H1 (cell line): Measurements from ENCODE around the gene BTBD8. TPM values are rescaled to one million over a fixed set of nuclear protein-coding genes. Genes with fewer than 3 reads are reported as not detected.

Experiments used
- CTCF ChIA-PET: fragments of 300-600 bp; sonication (Branson Sonifier 250); formaldehyde crosslinking; loops from one replicate; lab custom pipeline; 2021; ENCODE audit not compliant: partially characterized antibody; lab: Charles Lee
- POLR2A ChIA-PET: fragments of 300-600 bp; sonication (Branson Sonifier 250); formaldehyde crosslinking; loops from one replicate; lab custom pipeline; 2021; ENCODE audit warnings: inconsistent platforms; ENCODE audit not compliant: partially characterized antibody; lab: Charles Lee
- DNase-seq, 2 experiments: peaks; one replicate each; pipeline versions ENCODE4 v3.0.0 to v3.0.0-alpha.2; 2010 to 2022; ENCODE audit warnings: low spot score in 2 of 2, low read depth in 1 of 2, mixed read lengths in 1 of 2
- FAIRE-seq: peaks from 2 replicates; lab custom pipeline; 2011; peaks lifted over from hg19 to GRCh38; lab: Jason Lieb, UNC
- H2AFZ ChIP-seq: 2 replicates; pipeline ENCODE4 v1.8.1; 2012; ENCODE audit warnings: low read length, inconsistent platforms
- H2AK5ac ChIP-seq: 2 replicates; pipeline ENCODE4 v1.6.1; 2013; ENCODE audit warnings: low read depth, low read length
- H2BK120ac ChIP-seq: replicated peaks from 2 replicates; pipeline ENCODE3; 2013; ENCODE audit warnings: low read depth, low read length, inconsistent platforms
- H2BK12ac ChIP-seq: 2 replicates; pipeline ENCODE4 v1.6.1; 2013; ENCODE audit warnings: low read depth, low read length
- H2BK15ac ChIP-seq: 2 replicates; pipeline ENCODE4 v1.6.1; 2013; ENCODE audit warnings: low read length
- H2BK20ac ChIP-seq: 2 replicates; pipeline ENCODE4 v1.6.1; 2013; ENCODE audit warnings: low read length
- H2BK5ac ChIP-seq: 2 replicates; pipeline ENCODE4 v1.6.1; 2013; ENCODE audit warnings: low read depth, low read length
- H3K14ac ChIP-seq: 2 replicates; pipeline ENCODE4 v1.6.1; 2013; ENCODE audit warnings: inconsistent platforms; ENCODE audit not compliant: insufficient read length
- H3K18ac ChIP-seq: 2 replicates; pipeline ENCODE4 v1.6.1; 2013; ENCODE audit warnings: low read length; ENCODE audit errors: extremely low read depth
- H3K23ac ChIP-seq: 2 replicates; pipeline ENCODE4 v1.6.1; 2013; ENCODE audit warnings: inconsistent platforms; ENCODE audit not compliant: insufficient read length
- H3K23me2 ChIP-seq: 2 replicates; pipeline ENCODE4 v1.6.1; 2013; ENCODE audit warnings: low read depth, low read length
- H3K27ac ChIP-seq: 2 replicates; pipeline ENCODE4 v1.6.1; 2011; ENCODE audit warnings: low read depth, low read length, inconsistent platforms
- H3K27me3 ChIP-seq, 4 experiments: replicated peaks in 1 of 4; 1 replicate in 1 of 4; 2 replicates in 3 of 4; pipeline versions ENCODE4 v1.6.1 to v1.8.1; 2011 to 2013; ENCODE audit warnings: low read length in 3 of 4, mild to moderate bottlenecking in 3 of 4, inconsistent platforms in 2 of 4, mixed read lengths in 2 of 4, moderate library complexity in 1 of 4; ENCODE audit not compliant: control insufficient read depth in 3 of 4, insufficient read depth in 3 of 4; ENCODE audit errors: extremely low read depth in 1 of 4
- H3K36me3 ChIP-seq, 4 experiments: 2 replicates each; pipeline versions ENCODE4 v1.6.1 to v1.8.1; 2011 to 2013; ENCODE audit warnings: mild to moderate bottlenecking in 4 of 4, low read length in 3 of 4, moderate library complexity in 2 of 4, control low read depth in 1 of 4, inconsistent platforms in 1 of 4; ENCODE audit not compliant: insufficient read depth in 4 of 4, control insufficient read depth in 2 of 4
- H3K4ac ChIP-seq: replicated peaks from 2 replicates; pipeline ENCODE3; 2013; ENCODE audit warnings: low read length, low read depth, mixed read lengths, inconsistent platforms; ENCODE audit not compliant: insufficient read length
- H3K4me1 ChIP-seq, 4 experiments: replicated peaks in 1 of 4; 1 replicate in 1 of 4; 2 replicates in 3 of 4; pipeline versions ENCODE4 v1.6.1 to v1.8.1; 2011 to 2013; ENCODE audit warnings: low read length in 3 of 4, inconsistent platforms in 2 of 4, mixed read lengths in 1 of 4; ENCODE audit not compliant: insufficient read depth in 4 of 4, control insufficient read depth in 3 of 4
- H3K4me2 ChIP-seq, 2 experiments: 2 replicates each; pipeline versions ENCODE4 v1.6.1 to v1.8.1; 2011 to 2013; ENCODE audit warnings: low read depth in 2 of 2, low read length in 2 of 2, control low read depth in 1 of 2, inconsistent platforms in 1 of 2, mild to moderate bottlenecking in 1 of 2; ENCODE audit not compliant: insufficient read depth in 1 of 2
- H3K4me3 ChIP-seq, 4 experiments: fragments of 200-600, 300-600 bp in 1 of 4; sonication (generic), shearing (Covaris generic), sonication (Bioruptor Twin) in 1 of 4; 2 replicates each; pipeline versions ENCODE4 v1.5.1 to v1.8.1; 2011 to 2016; ENCODE audit warnings: low read length in 4 of 4, low read depth in 3 of 4, control low read depth in 2 of 4, inconsistent platforms in 2 of 4, mild to moderate bottlenecking in 2 of 4, mixed read lengths in 1 of 4, moderate library complexity in 1 of 4; ENCODE audit not compliant: insufficient read depth in 2 of 4; ENCODE audit errors: extremely low read depth in 1 of 4
- H3K56ac ChIP-seq: replicated peaks from 2 replicates; pipeline ENCODE3; 2013; ENCODE audit warnings: low read depth, mild to moderate bottlenecking, mixed read lengths, low read length, inconsistent platforms; ENCODE audit not compliant: insufficient read length
- H3K79me1 ChIP-seq: 2 replicates; pipeline ENCODE4 v1.6.1; 2013; ENCODE audit warnings: low read depth, low read length, control low read depth
- H3K79me2 ChIP-seq, 2 experiments: 2 replicates each; pipeline versions ENCODE4 v1.6.1 to v1.8.1; 2012 to 2013; ENCODE audit warnings: low read length in 2 of 2, mild to moderate bottlenecking in 2 of 2, inconsistent platforms in 1 of 2; ENCODE audit not compliant: insufficient read depth in 2 of 2, control insufficient read depth in 1 of 2
- H3K9ac ChIP-seq, 4 experiments: replicated peaks in 1 of 4; 1 replicate in 1 of 4; 2 replicates in 3 of 4; pipeline versions ENCODE4 v1.6.1 to v1.8.1; 2011 to 2013; ENCODE audit warnings: low read depth in 3 of 4, low read length in 3 of 4, control low read depth in 2 of 4, mild to moderate bottlenecking in 2 of 4, moderate library complexity in 2 of 4, inconsistent platforms in 1 of 4; ENCODE audit errors: extremely low read depth in 1 of 4
- H3K9me3 ChIP-seq, 2 experiments: 2 replicates each; pipeline versions ENCODE4 v1.6.1 to v1.8.1; 2012 to 2013; ENCODE audit warnings: mild to moderate bottlenecking in 2 of 2, moderate library complexity in 2 of 2, control low read depth in 1 of 2, inconsistent platforms in 1 of 2, low read depth in 1 of 2, low read length in 1 of 2, mixed read lengths in 1 of 2; ENCODE audit not compliant: insufficient read depth in 2 of 2
- H4K20me1 ChIP-seq, 2 experiments: replicated peaks in 1 of 2; 2 replicates each; pipeline versions ENCODE3 to v1.8.1; 2011 to 2013; ENCODE audit warnings: inconsistent platforms in 2 of 2, low read length in 2 of 2, mild to moderate bottlenecking in 1 of 2; ENCODE audit not compliant: insufficient read depth in 2 of 2, control insufficient read depth in 1 of 2
- H4K5ac ChIP-seq: 2 replicates; pipeline ENCODE4 v1.6.1; 2013; ENCODE audit warnings: low read length, low read depth, mixed read lengths, inconsistent platforms; ENCODE audit not compliant: insufficient read length
- H4K8ac ChIP-seq: 2 replicates; pipeline ENCODE4 v1.8.0; 2013; ENCODE audit warnings: mild to moderate bottlenecking, moderate library complexity, low read length, inconsistent platforms; ENCODE audit not compliant: insufficient read depth; ENCODE audit errors: extremely low read depth
- H4K91ac ChIP-seq: replicated peaks from 2 replicates; pipeline ENCODE3; 2013; ENCODE audit warnings: low read length, mixed read lengths, inconsistent platforms; ENCODE audit not compliant: insufficient read length
- BCL11A ChIP-seq, 2 experiments: IDR thresholded peaks; one replicate each; pipeline ENCODE4 v1.6.1; 2011; ENCODE audit warnings: low read depth in 2 of 2, low read length in 2 of 2, mild to moderate bottlenecking in 2 of 2
- CHD2 ChIP-seq: IDR thresholded peaks from 2 replicates; pipeline ENCODE4 v1.6.1; 2012; ENCODE audit warnings: low read length, improper control_type of control experiment
- CTCF ChIP-seq, 3 experiments: IDR thresholded peaks; 1 replicate in 2 of 3; 2 replicates in 1 of 3; pipeline versions ENCODE4 v1.5.1 to v1.6.1; 2011; ENCODE audit warnings: low read length in 3 of 3, mild to moderate bottlenecking in 3 of 3, inconsistent platforms in 2 of 3, low read depth in 1 of 3, moderate library complexity in 1 of 3; ENCODE audit not compliant: insufficient read depth in 1 of 3; ENCODE audit errors: control extremely low read depth in 1 of 3
- HDAC6 ChIP-seq: IDR thresholded peaks from one replicate; pipeline ENCODE4 v1.7.1; 2012; ENCODE audit warnings: low read depth, mild to moderate bottlenecking, inconsistent platforms, low read length, moderate library complexity
- JUN ChIP-seq: IDR thresholded peaks from 2 replicates; pipeline ENCODE4 v1.6.1; 2011; ENCODE audit warnings: low read depth, mild to moderate bottlenecking, improper control_type of control experiment, low read length
- MAFK ChIP-seq: IDR thresholded peaks from 2 replicates; pipeline ENCODE4 v1.6.1; 2012; ENCODE audit warnings: low read depth, mild to moderate bottlenecking, improper control_type of control experiment, low read length
- POU5F1 ChIP-seq: IDR thresholded peaks from 2 replicates; pipeline ENCODE4 v1.6.1; 2011; ENCODE audit warnings: low read depth, mild to moderate bottlenecking, low read length, moderate library complexity
- RFX5 ChIP-seq: IDR thresholded peaks from 2 replicates; pipeline ENCODE4 v1.6.1; 2011; ENCODE audit warnings: low read depth, low read length, improper control_type of control experiment, borderline replicate concordance
- RXRA ChIP-seq: IDR thresholded peaks from 2 replicates; pipeline ENCODE4 v1.6.1; 2011; ENCODE audit warnings: low read depth, mild to moderate bottlenecking, low read length, moderate library complexity; ENCODE audit not compliant: insufficient read depth
- SIRT6 ChIP-seq: IDR thresholded peaks from one replicate; pipeline ENCODE4 v1.7.1; 2012; ENCODE audit warnings: low read length, inconsistent platforms
- SIX5 ChIP-seq: IDR thresholded peaks from 2 replicates; pipeline ENCODE4 v1.6.1; 2011; ENCODE audit warnings: mild to moderate bottlenecking, low read depth, low read length
- SP4 ChIP-seq: IDR thresholded peaks from 2 replicates; pipeline ENCODE4 v1.6.1; 2012; ENCODE audit warnings: low read length, inconsistent platforms
- TAF1 ChIP-seq: IDR thresholded peaks from 2 replicates; pipeline ENCODE4 v1.6.1; 2011; ENCODE audit warnings: mild to moderate bottlenecking, low read depth, low read length
- WGBS, 2 experiments: shearing (Covaris generic) in 1 of 2; methylation state at CpG; one replicate each; pipeline versions ENCODE4 v1.1.6 to v1.1.7; 2013 to 2015; ENCODE audit warnings: low lambda C conversion rate in 2 of 2, mixed read lengths in 2 of 2, inconsistent platforms in 1 of 2, low coverage in 1 of 2, missing lambda C conversion rate in 1 of 2; ENCODE audit not compliant: insufficient replicate concordance in 2 of 2, insufficient coverage in 1 of 2, insufficient read length in 1 of 2; ENCODE audit errors: extremely low coverage in 1 of 2, missing lambda C conversion rate in 1 of 2; 5-methylcytosine and 5-hydroxymethylcytosine counted together
- polyA plus RNA-seq, 7 experiments: library from polyadenylated mRNA; depleted of rRNA in 3 of 7; stranded (reverse) in 5 of 7; unstranded in 2 of 7; fragments of >200 nt in 5 of 7; fragments of 200-250 nt in 2 of 7; gene quantifications; 1 replicate in 5 of 7; 2 replicates in 1 of 7; 4 replicates in 1 of 7; pipeline versions ENCODE4 v1.2.1 to v1.2.3, GENCODE V29; 2011 to 2013; ENCODE audit warnings: missing spikeins in 2 of 7, mixed read lengths in 2 of 7
- total RNA-seq: library from RNA; stranded (reverse); fragmentation: NEBNext Ultra II Directional; extraction: Animal tissue kit (Norgen Biotek cat#: 25700); gene quantifications from 2 replicates; pipeline ENCODE4 v1.2.1, GENCODE V29; 2021

The BTBD8 gene
- total and polyA plus RNA-seq, 2 of the 8 experiments (the other 6 are each of a cell fraction or from before 2014, with no cell fraction given), result 0.44 to 2.5 TPM

- Histone ChIP-seq H2BK20ac (no peak overlapping the region), H3K18ac (no peak overlapping the region), H4K20me1 (no peaks in the 10 kb centered on the region), H3K4me1 (no peaks in the 10 kb centered on the region), H3K9me3 (no peaks in the 10 kb centered on the region), H3K79me1 (no peaks in the 10 kb centered on the region), H3K27ac (no peak overlapping the region), H3K23me2 (no peaks in the 10 kb centered on the region), H3K27me3 (no peaks in the 10 kb centered on the region), H3K23ac (no peak overlapping the region), H3K4me2 (no peak overlapping the region), H2BK120ac (no peak overlapping the region), H3K9ac (no peak overlapping the region; a peak in 1 of 7 replicates), H3K56ac (no peak overlapping the region), H2BK12ac (no peak overlapping the region), H2BK15ac (no peak overlapping the region), H3K36me3 (no peaks in the 10 kb centered on the region), H3K14ac (no peak overlapping the region), H4K5ac (no peak overlapping the region), H2AFZ (no peak overlapping the region), H4K8ac (no peak overlapping the region), H3K4me3 (no peak overlapping the region), H3K79me2 (no peaks in the 10 kb centered on the region), H2AK5ac (no peak overlapping the region), H3K4ac (no peak overlapping the region), H4K91ac (no peak overlapping the region), H2BK5ac (no peak overlapping the region)
- 86% methylated on average over 3 of the region's 3 CpGs; no CpG with 5 or more reads in 1 of the 2 experiments for WGBS, 2 experiments
- ChIA-PET CTCF (no interaction called here), POLR2A (no interaction called here)
- FAIRE-seq (no peak), DNase-seq (no peak)
- TF ChIP-seq SIX5, result no peak
- no peak for TF ChIP-seq CTCF (IDR thresholded peaks at IDR 0.05; ENCODE audit: control extremely low read depth in 1 of 3, insufficient read depth in 1 of 3, low read depth in 1 of 3, low read length in 3 of 3)
- no peak for TF ChIP-seq HDAC6
- TF ChIP-seq SP4, result no peak
- no peak for TF ChIP-seq JUN
- no peak for TF ChIP-seq SIRT6
- TF ChIP-seq RXRA, result no peak
- no peak for TF ChIP-seq TAF1
- TF ChIP-seq CHD2, result no peak
- no peak for TF ChIP-seq BCL11A (IDR thresholded peaks at IDR 0.05; ENCODE audit: low read depth in 2 of 2, low read length in 2 of 2)
- no peak for TF ChIP-seq POU5F1
- no peak for TF ChIP-seq MAFK
- no peak for TF ChIP-seq RFX5
Observed at GRCh38 chr1:92105546-92106081, 25.5 kb downstream of the BTBD8 start.
